SK-MEL-5 (cell line): ENCODE results near the gene CCDC186. TPM values are rescaled to one million over a fixed set of nuclear protein-coding genes. Genes with fewer than 3 reads are reported as not detected.

ENCODE experiments used
- DNase-seq: peaks from one replicate; pipeline ENCODE4 v3.0.0-alpha.2; 2016; ENCODE audit warnings: low read depth, low spot score
- in situ Hi-C: cut with HindIII; loops from 2 replicates; pipeline ENCODE4 v1.10.0; 2016; ENCODE audit warnings: low sequenced_read_pairs, high pct_unique_total_duplicates, low pct_unique_long_range_greater_than_20kb
- polyA plus RNA-seq, 2 experiments: library from polyadenylated mRNA; depleted of rRNA; stranded (reverse); fragments of >200 nt; gene quantifications; 2 replicates each; pipeline ENCODE4 v1.2.3, GENCODE V29; 2015
- total RNA-seq: library from RNA; depleted of rRNA; stranded (reverse); fragments of >200 nt; shearing (Covaris generic); gene quantifications from 2 replicates; pipeline ENCODE4 v1.2.3, GENCODE V29; 2014; rRNA removed

CCDC186 gene
- 6.5 and 7.6 TPM in 2 replicates for total RNA-seq
- polyA plus RNA-seq (2015; cell fraction: cytosol; rRNA removed): 3.6 and 3.9 TPM in 2 replicates
- 4.7 and 7.5 TPM in 2 replicates for polyA plus RNA-seq (2015; cell fraction: nucleus; rRNA removed)

- in situ Hi-C loops: no loop called here
- DNase-seq: peak; percentile 86
Observed at GRCh38 chr10:114173921-114174694, at the start of gene CCDC186. Gene CCDC186 (minus strand): TSS chr10:114174203. CDS start chr10:114163268, 10,935 bp downstream.

- in situ Hi-C loops: no loop called here
- DNase-seq: no peak
Observed at GRCh38 chr10:114223066-114223465, 49.1 kb upstream of the CCDC186 start.

DNA sequence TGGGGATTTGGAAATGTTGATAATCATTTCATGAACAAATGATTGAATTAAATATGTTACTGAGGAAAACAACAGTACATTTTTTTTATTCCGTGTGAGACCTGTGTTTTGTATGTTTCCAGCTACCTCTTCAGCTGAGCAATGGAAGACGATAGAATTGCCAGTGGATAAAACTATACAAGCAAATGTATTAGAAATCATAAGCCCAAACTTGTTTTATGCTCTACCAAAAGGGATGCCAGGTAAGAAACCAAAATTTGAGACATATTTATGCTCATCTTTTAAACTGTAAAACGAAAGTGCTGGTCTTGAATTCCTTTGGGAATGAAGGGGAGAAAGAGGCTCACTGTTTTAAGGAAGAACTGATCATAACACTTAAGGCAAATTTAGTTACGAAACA, 47.2 kb upstream of the CCDC186 start:
- in situ Hi-C loops: no loop called here

GRCh38 chr10:114220281-114220680, 46.3 kb upstream of the CCDC186 start:
- no peak for DNase-seq
- in situ Hi-C loops: no loop called here

More for the DNA sequence above, 47.2 kb upstream of the CCDC186 start:
- DNase-seq: no peak

- DNase-seq: no peak
- in situ Hi-C loops: no loop called here
Observed at GRCh38 chr10:114215033-114215432, 41.0 kb upstream of the CCDC186 start.

DNA sequence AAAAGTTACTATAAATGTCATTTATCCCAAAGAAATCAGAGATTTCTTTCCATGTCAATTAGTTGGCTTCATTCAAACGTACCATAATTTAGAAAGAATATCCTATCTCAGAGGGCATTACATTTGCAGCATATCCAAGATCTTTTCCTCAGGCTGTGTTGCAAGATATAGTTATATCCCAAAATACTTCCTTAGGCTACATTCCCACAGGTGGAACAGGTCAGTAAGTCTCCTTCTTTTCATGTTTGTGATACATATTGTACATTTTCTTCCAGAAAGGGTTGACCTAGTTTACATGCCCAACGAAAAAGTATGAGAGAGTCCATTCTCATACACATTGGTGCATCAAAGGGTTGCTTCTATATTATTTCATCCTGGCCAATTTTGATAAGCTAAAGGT, 38.1 kb upstream of the CCDC186 start:
- in situ Hi-C loops: no loop called here
- DNase-seq: no peak

DNA sequence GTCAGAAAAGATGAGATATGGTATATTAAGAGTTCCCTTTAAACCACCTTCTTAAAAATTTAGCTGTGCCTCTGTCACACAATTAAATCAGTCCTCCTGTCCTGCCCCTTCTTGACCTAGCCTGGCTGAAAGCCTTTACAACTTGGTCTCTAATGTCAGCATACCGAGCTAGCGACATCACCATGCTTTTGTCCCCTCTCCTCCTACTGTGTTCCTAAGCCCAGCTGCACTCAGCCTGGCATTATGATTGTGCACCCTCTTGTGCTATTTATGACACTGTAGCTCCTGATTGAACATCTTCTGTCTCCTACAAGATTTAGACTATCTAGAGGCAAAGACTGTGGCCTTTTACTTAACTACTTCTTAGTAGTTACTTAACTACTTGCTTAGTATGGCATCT, 34.3 kb upstream of the CCDC186 start:
- in situ Hi-C loops: no loop called here
- DNase-seq: no peak

GRCh38 chr10:114207349-114207748, 33.3 kb upstream of the CCDC186 start:
- in situ Hi-C loops: no loop called here

DNA sequence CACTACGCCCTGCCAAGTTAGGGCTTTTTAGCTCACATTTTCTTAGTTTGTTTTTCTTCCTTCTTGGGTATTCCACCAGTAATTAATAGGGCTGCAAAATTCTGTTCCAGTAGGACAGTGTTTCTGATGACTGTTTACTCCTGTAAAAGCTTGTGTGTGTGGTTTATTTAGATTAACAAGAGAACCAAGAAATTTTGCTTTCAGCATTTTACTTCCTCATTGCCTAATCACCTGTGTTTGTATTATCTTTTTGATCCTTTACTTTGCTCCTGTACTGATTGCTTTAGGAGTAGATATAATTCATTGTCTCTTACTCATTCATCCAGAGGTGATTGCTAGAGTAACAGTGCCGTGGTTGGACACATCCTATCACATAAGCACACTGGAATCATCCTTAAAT, 32.9 kb upstream of the CCDC186 start:
- in situ Hi-C loops: no loop called here
- DNase-seq: no peak

More at GRCh38 chr10:114207349-114207748, 33.3 kb upstream of the CCDC186 start:
- DNase-seq: no peak

GRCh38 chr10:114202812-114203211, 28.8 kb upstream of the CCDC186 start:
- in situ Hi-C loops: no loop called here
- no peak for DNase-seq

GRCh38 chr10:114199239-114199638, 25.2 kb upstream of the CCDC186 start:
- in situ Hi-C loops: no loop called here
- DNase-seq: no peak

DNA sequence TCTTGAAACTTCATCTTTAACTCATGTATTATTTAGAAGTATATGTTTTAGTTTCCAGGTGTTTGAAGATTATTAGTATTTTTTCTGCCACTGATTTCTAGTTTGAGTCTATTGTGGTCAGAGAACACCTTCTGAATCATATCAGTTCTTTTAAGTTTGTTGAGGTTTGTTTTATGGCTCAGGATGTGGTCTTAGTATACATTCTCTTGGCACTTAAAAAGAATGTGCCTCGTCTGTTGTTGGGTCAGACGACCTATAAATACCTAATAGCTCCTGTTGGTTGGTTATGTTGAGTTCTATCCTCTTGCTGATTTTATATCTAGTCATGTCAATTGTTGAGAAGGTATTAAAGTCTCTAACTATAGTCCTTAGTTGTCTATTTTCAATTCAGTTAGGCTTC, 21.1 kb upstream of the CCDC186 start:
- no peak for DNase-seq
- in situ Hi-C loops: no loop called here

DNA sequence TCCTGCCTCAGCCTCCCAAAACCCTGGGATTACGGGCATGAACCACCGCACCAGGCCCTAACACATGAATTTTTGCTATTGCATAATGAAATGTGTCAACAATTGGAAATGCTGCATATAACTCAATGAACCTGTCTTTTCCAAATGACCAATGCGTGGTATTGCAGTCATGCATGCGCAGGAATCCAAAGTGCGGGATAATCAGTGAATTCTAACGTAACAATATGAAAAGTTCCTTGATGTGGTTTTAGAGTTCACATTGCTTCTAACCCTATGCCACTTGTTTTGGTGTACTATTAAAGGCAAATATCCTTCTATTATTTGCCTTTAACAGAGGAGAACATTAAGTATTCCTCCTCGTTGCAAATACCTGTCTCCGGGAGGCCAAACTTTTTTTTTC, 15.7 kb upstream of the CCDC186 start:
- in situ Hi-C loops: no loop called here
- no peak for DNase-seq

DNA sequence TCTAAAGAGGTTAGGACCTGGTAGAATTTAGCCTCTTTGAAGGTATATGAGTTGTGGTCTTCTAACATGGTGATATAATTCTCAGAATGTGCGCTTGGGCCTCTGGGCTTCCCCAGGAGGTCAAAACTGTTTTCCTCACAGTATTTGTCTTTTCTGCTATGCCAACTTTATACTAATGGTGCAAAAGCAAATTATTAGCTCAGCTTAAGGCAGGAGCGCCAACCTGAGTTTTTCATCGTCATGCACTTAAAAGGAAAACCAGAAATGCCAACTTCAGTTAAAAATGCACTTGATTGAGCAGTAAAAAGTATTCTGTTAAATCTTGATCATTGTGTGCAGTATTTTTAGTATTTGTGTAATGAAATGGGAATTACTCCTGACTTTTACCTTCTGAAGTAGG, 14.9 kb upstream of the CCDC186 start:
- no peak for DNase-seq
- in situ Hi-C loops: no loop called here

DNA sequence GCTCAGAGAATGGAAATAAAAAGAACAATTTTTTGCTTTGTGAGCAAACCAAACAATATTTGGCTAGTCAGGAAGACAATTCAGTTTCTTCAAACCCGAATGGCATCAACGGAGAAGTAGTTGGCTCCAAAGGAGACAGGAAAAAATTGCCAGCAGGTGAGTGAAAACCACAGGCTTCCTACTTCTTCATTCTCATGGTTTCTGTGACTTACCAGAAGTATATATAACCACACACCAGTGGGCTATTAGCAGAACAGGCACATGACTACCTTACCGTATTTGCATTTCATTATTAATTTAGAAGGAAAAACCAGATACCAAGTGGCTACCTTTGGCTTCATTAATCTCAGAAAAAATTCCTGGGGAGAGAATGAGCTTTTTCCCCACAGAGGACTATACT, 14.0 kb upstream of the CCDC186 start:
- in situ Hi-C loops: no loop called here

DNA sequence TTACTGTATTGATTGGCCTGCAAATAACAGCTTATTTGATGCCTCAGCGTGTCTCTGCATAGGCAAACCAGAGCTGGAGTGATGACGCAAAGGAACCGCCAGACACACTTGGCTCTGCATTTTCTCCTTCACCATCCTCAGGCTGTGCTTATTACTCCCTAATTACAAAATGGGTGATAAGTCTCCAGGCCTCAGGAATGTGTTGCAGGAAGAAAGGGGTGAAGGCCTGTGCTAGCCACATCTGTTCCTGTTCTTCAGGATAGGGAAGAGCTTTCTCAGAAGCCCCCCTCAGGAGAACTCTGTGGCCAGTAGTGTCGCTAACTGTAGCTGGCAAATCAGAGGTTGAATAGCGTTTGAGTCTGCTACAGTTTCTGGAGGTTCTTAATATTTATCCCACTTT, 10.3 kb upstream of the CCDC186 start:
- in situ Hi-C loops: no loop called here
- no peak for DNase-seq

More for the DNA sequence above, 14.0 kb upstream of the CCDC186 start:
- DNase-seq: no peak

DNA sequence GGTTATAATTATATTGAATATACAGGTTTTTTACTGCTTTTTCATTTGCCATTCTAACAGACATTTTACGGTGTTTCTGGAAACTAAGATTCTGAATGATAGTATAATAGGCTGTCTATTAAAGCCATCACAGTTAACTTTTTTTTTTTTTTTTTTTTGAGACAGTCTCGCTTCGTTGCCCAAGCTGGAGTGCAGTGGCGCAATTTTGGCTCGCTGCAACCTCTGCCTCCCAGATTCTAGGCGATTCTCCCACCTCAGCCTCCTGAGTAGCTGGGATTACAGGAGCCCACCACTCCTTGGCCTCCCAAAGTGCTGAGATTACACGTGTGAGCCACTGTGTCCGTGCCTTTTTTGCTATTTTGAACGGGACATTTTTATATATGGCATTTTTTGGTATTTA, 9.6 kb upstream of the CCDC186 start:
- DNase-seq: no peak
- in situ Hi-C loops: no loop called here

DNA sequence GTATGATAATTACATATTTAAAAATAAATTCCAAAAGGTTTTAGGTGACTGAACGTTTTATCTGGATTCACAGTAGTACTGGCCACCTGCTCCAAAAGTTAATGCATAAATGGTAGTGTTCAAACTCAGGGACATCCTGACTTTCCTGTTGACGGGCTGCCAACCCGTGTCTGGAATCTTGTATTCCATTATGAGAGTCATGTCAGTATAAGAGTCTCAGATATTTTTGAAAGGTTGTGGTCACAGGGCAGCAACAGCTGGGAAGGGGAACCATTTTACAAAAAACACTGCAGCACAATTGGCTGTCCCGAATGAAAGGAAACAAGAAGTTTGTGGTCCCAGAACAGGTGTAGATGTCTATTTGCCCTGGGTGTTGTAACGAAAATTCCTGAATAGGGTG, 8.0 kb upstream of the CCDC186 start:
- in situ Hi-C loops: no loop called here
- DNase-seq: no peak

GRCh38 chr10:114180937-114181336, 6.9 kb upstream of the CCDC186 start:
- no peak for DNase-seq
- in situ Hi-C loops: no loop called here
